GM06990 (cell line): Measurements from ENCODE around the gene TMEM191B.
"Not testable (repeated sequence)": the region's sequence is repeated elsewhere in the genome, so short reads cannot be mapped to it uniquely, and the experiment has no call there.

Experiments used
- DNase-seq: peaks from one replicate; pipeline ENCODE4 v3.0.0-alpha.2; 2011; ENCODE audit not compliant: insufficient read length; ENCODE audit errors: extremely low read depth
- H3K27me3 ChIP-seq: replicated peaks from 2 replicates; pipeline ENCODE4 v1.6.0; 2011; ENCODE audit warnings: low read length; ENCODE audit not compliant: control insufficient read depth, insufficient read depth
- H3K36me3 ChIP-seq: 2 replicates; pipeline ENCODE4 v1.5.1; 2011; ENCODE audit warnings: low read length; ENCODE audit not compliant: control insufficient read depth, insufficient read depth
- H3K4me3 ChIP-seq: replicated peaks from 2 replicates; pipeline ENCODE4 v1.5.1; 2011; ENCODE audit warnings: low read depth, mild to moderate bottlenecking, control low read depth, low read length

The TMEM191B gene

DNA sequence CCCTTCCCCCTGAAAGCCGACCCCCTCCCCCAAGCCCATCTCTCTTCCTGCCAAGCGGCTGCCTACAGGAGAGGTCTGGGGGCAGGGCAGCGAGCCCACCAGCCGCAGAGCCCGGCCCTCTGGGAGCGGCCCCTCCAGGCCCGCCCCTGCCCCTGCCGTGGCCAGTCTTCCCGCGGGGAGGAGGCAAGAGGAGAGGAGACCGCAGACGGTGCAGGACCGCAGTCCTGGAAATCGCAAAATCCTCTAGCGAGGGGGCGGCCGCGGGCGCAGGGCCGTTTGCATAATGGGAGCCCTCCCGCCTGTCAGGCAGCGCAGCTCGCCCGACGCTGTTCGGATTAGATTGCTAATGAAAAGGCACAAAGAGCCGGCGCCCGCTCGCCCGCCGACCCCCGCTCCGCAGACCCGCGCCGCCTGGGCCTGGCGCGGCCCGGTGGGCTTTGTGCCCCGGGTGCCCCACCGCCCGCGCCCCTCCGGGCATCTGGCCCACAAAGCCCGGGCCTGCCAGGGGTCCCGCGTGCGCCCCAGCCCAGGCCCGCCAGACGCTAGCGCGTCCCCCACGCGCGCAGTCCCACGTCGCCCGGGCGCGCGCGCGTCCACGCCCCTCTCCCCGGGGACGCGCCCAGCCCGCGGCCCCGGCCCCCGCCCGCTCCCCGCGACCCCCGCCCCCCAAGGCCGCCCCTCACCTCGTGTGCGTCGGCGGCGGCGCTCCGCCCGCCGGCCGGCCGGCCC is 49.7 kb downstream of the TMEM191B start:
- not testable (repeated sequence) for H3K36me3 ChIP-seq, H3K27me3 ChIP-seq, H3K4me3 ChIP-seq, DNase-seq

DNA sequence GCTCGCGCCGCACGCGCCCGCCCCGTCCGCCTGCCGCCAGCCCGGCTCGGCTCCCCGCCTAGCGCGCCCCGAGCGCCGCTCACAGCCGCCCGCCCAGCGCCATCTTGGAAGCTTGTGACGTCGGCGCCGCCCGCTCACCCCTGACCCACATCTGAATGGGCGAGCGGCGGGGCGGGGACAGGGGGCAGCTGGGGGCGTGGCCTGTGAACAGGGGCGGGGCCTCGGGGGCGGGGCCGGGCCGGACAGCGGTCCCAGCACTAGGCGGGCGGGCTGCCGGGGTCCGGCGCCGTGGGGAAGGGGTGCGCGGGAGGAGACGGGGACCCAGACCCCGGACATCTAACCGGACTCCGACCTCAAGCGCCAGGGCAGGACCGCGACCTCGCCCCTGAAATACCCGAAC is 50.2 kb downstream of the TMEM191B start:
- not testable (repeated sequence) for H3K4me3 ChIP-seq, DNase-seq, H3K36me3 ChIP-seq, H3K27me3 ChIP-seq
